ENCODE data around the gene KITLG. TPM values are rescaled to one million over a fixed set of nuclear protein-coding genes. Genes with fewer than 3 reads are reported as not detected.

KITLG gene
- polyA plus RNA-seq, 1 of the 3 experiments (the other 2 are of a cell fraction) = 8.9 TPM

GRCh38 chr12:88573583-88573982 lies 6.7 kb downstream of the KITLG start:
- Histone ChIP-seq H3K79me2 (ENCODE audit: insufficient read depth) (peaks cover 100% of the 10 kb centered on the region), H3K4me2 (peak overlapping the region; percentile 78), H3K9me2 (no peaks in the 10 kb centered on the region), H3K9ac (peak overlapping the region; percentile 36; the same call in 1 of the 2 replicates), H3K27ac (ENCODE audit: low read depth in 2 of 2, low read length in 1 of 2) (0 out of 4 replicates have a peak overlapping the region, but pooled peaks of 1 of the 2 experiments have one; percentile 31), H4K20me1 (ENCODE audit: insufficient read depth) (peaks cover 69% of the 10 kb centered on the region), H2AFZ (ENCODE audit: low read depth) (no peak overlapping the region), H3K4me1 (ENCODE audit: control insufficient read depth in 1 of 2, insufficient read depth in 2 of 2, low read depth in 1 of 2, low read length in 1 of 2) (peaks cover 4 to 38% of the 10 kb centered on the region in 2 experiments), H3F3A (replicated peaks; ENCODE audit: insufficient read depth) (peaks cover 8% of the 10 kb centered on the region), H3K27me3 (ENCODE audit: insufficient read depth) (no peaks in the 10 kb centered on the region), H3K4me3 (ENCODE audit: low read depth in 2 of 2, low read length in 1 of 2) (no peak overlapping the region), H3K36me3 (replicated peaks in 1 of 2; ENCODE audit: control insufficient read depth in 1 of 2, insufficient read depth in 2 of 2, low read length in 1 of 2) (peaks cover 0 to 5% of the 10 kb centered on the region in 2 experiments), H3K9me3 (no peaks in the 10 kb centered on the region)
- ChIA-PET CTCF (no interaction called here), POLR2A (no interaction called here)
- TF ChIP-seq RFX5 (IDR thresholded peaks at IDR 0.05; ENCODE audit: low read length) (no peak), FOXJ3 (CRISPR knock-in tag; IDR thresholded peaks at IDR 0.05) (no peak), FOXM1 (IDR thresholded peaks at IDR 0.05; ENCODE audit: low read depth) (no peak), RCOR1 (IDR thresholded peaks at IDR 0.05; ENCODE audit: low read length) (no peak), SMC3 (IDR thresholded peaks at IDR 0.05; ENCODE audit: low read depth, low read length) (no peak), TAF1 (IDR thresholded peaks at IDR 0.05; ENCODE audit: borderline replicate concordance, low read depth, low read length) (no peak), GATA2 (CRISPR knock-in tag; IDR thresholded peaks at IDR 0.05) (no peak), TEAD4 (IDR thresholded peaks at IDR 0.05; ENCODE audit: borderline replicate concordance, insufficient read depth) (no peak), POLR2AphosphoS5 (IDR thresholded peaks at IDR 0.05; ENCODE audit: low read depth, low read length) (no peak), USF2 (IDR thresholded peaks at IDR 0.05; ENCODE audit: borderline replicate concordance, low read depth, low read length) (no peak), EZH2phosphoT487 (IDR thresholded peaks at IDR 0.05; ENCODE audit: borderline replicate concordance, low read depth) (no peak), RXRA (IDR thresholded peaks at IDR 0.05; ENCODE audit: borderline replicate concordance, low read depth) (no peak), SIN3A (IDR thresholded peaks at IDR 0.05; ENCODE audit: borderline replicate concordance, low read depth, low read length) (no peak), RAD21 (IDR thresholded peaks at IDR 0.05; ENCODE audit: low read length) (no peak)
- DNase-seq = no peak
- WGBS (ENCODE audit: low lambda C conversion rate) = 98% methylated on average over 4 of the region's 4 CpGs

GRCh38 chr12:88572781-88573549 lies 7.3 kb downstream of the KITLG start:
- Histone ChIP-seq H3K9ac (no peak overlapping the region), H3K27ac (ENCODE audit: low read depth in 2 of 2, low read length in 1 of 2) (peak overlapping the region in 1 of 2 experiments; percentile 31; a peak in 1 of 4 replicates), H3F3A (replicated peaks; ENCODE audit: insufficient read depth) (peaks cover 6% of the 10 kb centered on the region), H3K9me2 (no peaks in the 10 kb centered on the region), H3K4me2 (peak overlapping the region; percentile 78), H4K20me1 (ENCODE audit: insufficient read depth) (peaks cover 67% of the 10 kb centered on the region), H3K9me3 (no peaks in the 10 kb centered on the region), H3K36me3 (replicated peaks in 1 of 2; ENCODE audit: control insufficient read depth in 1 of 2, insufficient read depth in 2 of 2, low read length in 1 of 2) (peaks cover 0 to 5% of the 10 kb centered on the region in 2 experiments), H3K27me3 (ENCODE audit: insufficient read depth) (no peaks in the 10 kb centered on the region), H2AFZ (ENCODE audit: low read depth) (no peak overlapping the region), H3K79me2 (ENCODE audit: insufficient read depth) (peaks cover 100% of the 10 kb centered on the region), H3K4me1 (ENCODE audit: control insufficient read depth in 1 of 2, insufficient read depth in 2 of 2, low read depth in 1 of 2, low read length in 1 of 2) (peaks cover 4 to 40% of the 10 kb centered on the region in 2 experiments), H3K4me3 (ENCODE audit: low read depth in 2 of 2, low read length in 1 of 2) (no peak overlapping the region)
- ChIA-PET CTCF (no interaction called here), POLR2A (no interaction called here)
- DNase-seq = no peak
- 50% methylated on average over 4 of the region's 4 CpGs for WGBS (ENCODE audit: low lambda C conversion rate)
- TF ChIP-seq PBX3 (IDR thresholded peaks at IDR 0.05) (peak; percentile 66), JUND (IDR thresholded peaks at IDR 0.05) (0 out of 2 replicates have a peak, but pooled peaks have one; percentile 12)
- TF ChIP-seq, protein P1, sequence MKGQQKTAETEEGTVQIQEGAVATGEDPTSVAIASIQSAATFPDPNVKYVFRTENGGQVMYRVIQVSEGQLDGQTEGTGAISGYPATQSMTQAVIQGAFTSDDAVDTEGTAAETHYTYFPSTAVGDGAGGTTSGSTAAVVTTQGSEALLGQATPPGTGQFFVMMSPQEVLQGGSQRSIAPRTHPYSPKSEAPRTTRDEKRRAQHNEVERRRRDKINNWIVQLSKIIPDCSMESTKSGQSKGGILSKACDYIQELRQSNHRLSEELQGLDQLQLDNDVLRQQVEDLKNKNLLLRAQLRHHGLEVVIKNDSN (IDR thresholded peaks at IDR 0.05; ENCODE audit: borderline replicate concordance, low read depth) = no peak

Data from SK-N-SH (cell line).